ENCODE data around the gene PHLDB2.

The PHLDB2 gene

DNA sequence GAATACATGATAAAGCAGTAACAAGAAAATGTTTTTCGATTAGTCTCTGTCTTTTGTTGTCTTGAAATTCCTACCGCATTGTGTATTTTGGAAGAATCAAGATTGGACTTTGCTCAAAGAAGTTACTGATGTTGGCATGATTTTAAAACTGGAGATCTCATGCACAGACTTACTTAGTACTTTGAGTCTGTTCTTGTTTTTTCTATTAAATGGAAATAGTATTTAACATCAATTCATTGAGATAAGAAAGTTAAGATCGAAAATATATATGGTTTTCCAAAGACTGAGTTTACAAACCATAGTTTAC, 122.3 kb downstream of the PHLDB2 start:
- Mint-ChIP-seq H3K36me3 (ENCODE audit: low read depth) (peaks cover 33% of the 10 kb centered on the region), H3K27me3 (ENCODE audit: low read depth, poor library complexity) (no peaks in the 10 kb centered on the region), H3K9me3 (no peaks in the 10 kb centered on the region), H3K4me3 (peak overlapping the region; percentile 88), H3K27ac (no peak overlapping the region), H3K4me1 (peaks cover 41% of the 10 kb centered on the region)
- no peak for DNase-seq
- TF ChIP-seq, protein P1, sequence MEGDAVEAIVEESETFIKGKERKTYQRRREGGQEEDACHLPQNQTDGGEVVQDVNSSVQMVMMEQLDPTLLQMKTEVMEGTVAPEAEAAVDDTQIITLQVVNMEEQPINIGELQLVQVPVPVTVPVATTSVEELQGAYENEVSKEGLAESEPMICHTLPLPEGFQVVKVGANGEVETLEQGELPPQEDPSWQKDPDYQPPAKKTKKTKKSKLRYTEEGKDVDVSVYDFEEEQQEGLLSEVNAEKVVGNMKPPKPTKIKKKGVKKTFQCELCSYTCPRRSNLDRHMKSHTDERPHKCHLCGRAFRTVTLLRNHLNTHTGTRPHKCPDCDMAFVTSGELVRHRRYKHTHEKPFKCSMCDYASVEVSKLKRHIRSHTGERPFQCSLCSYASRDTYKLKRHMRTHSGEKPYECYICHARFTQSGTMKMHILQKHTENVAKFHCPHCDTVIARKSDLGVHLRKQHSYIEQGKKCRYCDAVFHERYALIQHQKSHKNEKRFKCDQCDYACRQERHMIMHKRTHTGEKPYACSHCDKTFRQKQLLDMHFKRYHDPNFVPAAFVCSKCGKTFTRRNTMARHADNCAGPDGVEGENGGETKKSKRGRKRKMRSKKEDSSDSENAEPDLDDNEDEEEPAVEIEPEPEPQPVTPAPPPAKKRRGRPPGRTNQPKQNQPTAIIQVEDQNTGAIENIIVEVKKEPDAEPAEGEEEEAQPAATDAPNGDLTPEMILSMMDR (IDR thresholded peaks at IDR 0.05) = no peak

DNA sequence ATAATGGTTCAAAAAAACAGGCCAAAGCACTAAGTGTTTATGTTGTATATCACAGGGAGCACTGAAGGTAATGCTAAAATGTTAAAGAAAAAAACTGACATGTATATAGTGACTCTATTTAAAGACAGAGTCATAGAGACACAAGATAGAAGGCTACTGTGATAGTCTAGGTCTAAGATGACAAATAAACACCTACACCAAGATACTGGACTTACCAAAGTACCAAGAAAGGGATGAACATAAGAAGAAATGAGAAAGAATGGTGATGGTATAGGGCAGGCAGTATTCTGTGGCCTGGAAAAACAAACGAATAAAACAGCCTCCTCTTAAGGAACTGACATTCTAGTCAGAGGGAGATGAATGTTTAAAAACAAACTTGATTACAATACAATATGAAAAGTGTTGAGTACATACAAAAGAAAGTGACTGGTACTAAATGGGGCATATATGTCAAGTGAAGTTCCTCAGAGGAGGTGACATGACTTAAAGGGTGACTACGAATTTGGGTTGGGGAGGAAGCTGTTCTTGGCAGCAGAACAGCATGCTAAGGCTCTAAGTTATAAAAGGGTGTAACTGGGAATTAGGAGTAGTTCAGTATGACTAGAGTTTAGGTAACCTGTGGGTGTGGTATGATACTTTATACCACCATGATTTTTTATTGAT, 125.7 kb downstream of the PHLDB2 start:
- no peak overlapping the region for H3K4me3 Mint-ChIP-seq
- no peak overlapping the region for H3K27ac Mint-ChIP-seq
- peaks cover 32% of the 10 kb centered on the region for H3K4me1 Mint-ChIP-seq
- no peak for DNase-seq
- no peaks in the 10 kb centered on the region for H3K9me3 Mint-ChIP-seq
- no peaks in the 10 kb centered on the region for H3K27me3 Mint-ChIP-seq (ENCODE audit: low read depth, poor library complexity)
- peaks cover 51% of the 10 kb centered on the region for H3K36me3 Mint-ChIP-seq (ENCODE audit: low read depth)
- TF ChIP-seq, protein P1 (IDR thresholded peaks at IDR 0.05) = no peak

- no peaks in the 10 kb centered on the region for H3K9me3 Mint-ChIP-seq
- H3K27me3 Mint-ChIP-seq (ENCODE audit: low read depth, poor library complexity) = no peaks in the 10 kb centered on the region
- DNase-seq = no peak
- TF ChIP-seq, protein P1 (IDR thresholded peaks at IDR 0.05) = no peak
- H3K36me3 Mint-ChIP-seq (ENCODE audit: low read depth) = peaks cover 57% of the 10 kb centered on the region
- no peak overlapping the region for H3K4me3 Mint-ChIP-seq
- no peak overlapping the region for H3K27ac Mint-ChIP-seq
- H3K4me1 Mint-ChIP-seq = peaks cover 12% of the 10 kb centered on the region
These were observed 127.7 kb downstream of the PHLDB2 start for GRCh38 chr3:111986800-111987199.

- H3K27me3 Mint-ChIP-seq (ENCODE audit: low read depth, poor library complexity) = no peaks in the 10 kb centered on the region
- H3K4me3 Mint-ChIP-seq = no peak overlapping the region
- H3K27ac Mint-ChIP-seq = no peak overlapping the region
- peaks cover 8% of the 10 kb centered on the region for H3K4me1 Mint-ChIP-seq
- no peak for DNase-seq
- H3K9me3 Mint-ChIP-seq = no peaks in the 10 kb centered on the region
- peaks cover 58% of the 10 kb centered on the region for H3K36me3 Mint-ChIP-seq (ENCODE audit: low read depth)
- TF ChIP-seq, protein P1 (IDR thresholded peaks at IDR 0.05) = peak; percentile 60
These were observed 130.1 kb downstream of the PHLDB2 start for GRCh38 chr3:111989061-111989678.

DNA sequence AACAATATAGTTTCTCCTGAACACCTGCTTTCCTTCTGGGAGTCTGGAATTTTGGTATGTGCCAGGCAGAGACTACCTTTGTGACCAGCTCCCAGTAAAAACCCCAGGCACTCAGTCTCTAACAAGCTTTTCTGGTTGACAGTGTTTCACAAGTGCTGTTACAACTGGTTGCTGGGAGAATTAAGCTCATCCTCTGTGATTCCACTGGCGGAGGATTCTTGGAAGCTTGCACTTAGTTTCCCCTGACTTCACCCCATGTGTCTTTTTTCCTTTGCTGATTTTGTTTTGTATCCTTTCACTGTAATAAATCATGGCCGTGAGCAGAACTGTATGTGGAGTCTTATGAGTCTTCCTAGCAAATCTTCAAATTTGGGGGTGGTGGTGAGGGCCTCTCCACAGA, 134.0 kb downstream of the PHLDB2 start:
- no peak overlapping the region for H3K4me3 Mint-ChIP-seq
- no peaks in the 10 kb centered on the region for H3K27me3 Mint-ChIP-seq (ENCODE audit: low read depth, poor library complexity)
- peaks cover 24% of the 10 kb centered on the region for H3K36me3 Mint-ChIP-seq (ENCODE audit: low read depth)
- peaks cover 8% of the 10 kb centered on the region for H3K4me1 Mint-ChIP-seq
- H3K9me3 Mint-ChIP-seq = no peaks in the 10 kb centered on the region
- TF ChIP-seq, protein P1 (IDR thresholded peaks at IDR 0.05) = no peak
- H3K27ac Mint-ChIP-seq = no peak overlapping the region
- DNase-seq = no peak
